Non-pigmented ciliary epithelial cell (primary cell): ENCODE data around the gene NOTCH3.
A peak's percentile ranks its signal among the peaks of the same experiment; 100 is the strongest.

Experiments
- DNase-seq: peaks from one replicate; pipeline ENCODE4 v3.0.0-alpha.2; 2010; ENCODE audit warnings: low read depth

NOTCH3 gene

GRCh38 chr19:15200553-15201364 is at the start of gene NOTCH3:
Gene NOTCH3, minus strand, starts transcription at chr19:15200995. Its CDS starts 90 bp downstream, at chr19:15200905.
- DNase-seq = no peak

- no peak for DNase-seq
These were observed 49.8 kb upstream of the NOTCH3 start for GRCh38 chr19:15250640-15250993.

GRCh38 chr19:15249972-15250639 is 49.3 kb upstream of the NOTCH3 start:
- peak; percentile 59 for DNase-seq

GRCh38 chr19:15249528-15249874 is 48.7 kb upstream of the NOTCH3 start:
- no peak for DNase-seq

GRCh38 chr19:15248648-15249527 is 48.1 kb upstream of the NOTCH3 start:
- peak; percentile 44 for DNase-seq

GRCh38 chr19:15248106-15248505 is 47.3 kb upstream of the NOTCH3 start:
- DNase-seq = no peak

- DNase-seq = no peak
These were observed 46.6 kb upstream of the NOTCH3 start for GRCh38 chr19:15247107-15248014.

- no peak for DNase-seq
These were observed 45.3 kb upstream of the NOTCH3 start for GRCh38 chr19:15246198-15246481.

- no peak for DNase-seq
These were observed 44.8 kb upstream of the NOTCH3 start for GRCh38 chr19:15245370-15246197.

GRCh38 chr19:15244808-15245207 is 44.0 kb upstream of the NOTCH3 start:
- no peak for DNase-seq

GRCh38 chr19:15244106-15244803 is 43.5 kb upstream of the NOTCH3 start:
- DNase-seq = no peak

- DNase-seq = no peak
These were observed 42.6 kb upstream of the NOTCH3 start for GRCh38 chr19:15243236-15243957.

GRCh38 chr19:15241259-15241910 is 40.6 kb upstream of the NOTCH3 start:
- no peak for DNase-seq

GRCh38 chr19:15240515-15240914 is 39.7 kb upstream of the NOTCH3 start:
- no peak for DNase-seq

- DNase-seq = no peak
These were observed 38.6 kb upstream of the NOTCH3 start for GRCh38 chr19:15239337-15239949.

- no peak for DNase-seq
These were observed 37.9 kb upstream of the NOTCH3 start for GRCh38 chr19:15238639-15239155.

GRCh38 chr19:15237759-15238638 is 37.2 kb upstream of the NOTCH3 start:
- DNase-seq = no peak
